GM21576 (cell line): Measurements from ENCODE around the gene TSC22D2.
"Not testable (repeated sequence)": the region's sequence is repeated elsewhere in the genome, so short reads cannot be mapped to it uniquely, and the experiment has no call there.

Source experiments
- ATAC-seq: cut with Tn5 transposase; IDR thresholded peaks from one replicate; pipeline ENCODE4 v1.9.1; 2021; ENCODE audit warnings: mild to moderate bottlenecking, moderate library complexity; ENCODE audit not compliant: unreplicated experiment

The TSC22D2 gene

GRCh38 chr3:150446470-150446977 is 38.4 kb downstream of the TSC22D2 start:
- ATAC-seq = no peak

GRCh38 chr3:150447084-150447483 is 39.0 kb downstream of the TSC22D2 start:
- ATAC-seq = no peak

GRCh38 chr3:150447631-150448465 is 39.8 kb downstream of the TSC22D2 start:
- ATAC-seq = no peak

GRCh38 chr3:150449169-150449721 is 41.1 kb downstream of the TSC22D2 start:
- ATAC-seq = no peak

GRCh38 chr3:150450916-150451315 is 42.8 kb downstream of the TSC22D2 start:
- ATAC-seq = no peak

- ATAC-seq = no peak
These were observed 43.4 kb downstream of the TSC22D2 start for GRCh38 chr3:150451329-150452048.

- ATAC-seq = no peak
These were observed 45.3 kb downstream of the TSC22D2 start for GRCh38 chr3:150453353-150453752.

GRCh38 chr3:150454085-150454484 is 46.0 kb downstream of the TSC22D2 start:
- ATAC-seq = no peak

GRCh38 chr3:150454622-150455021 is 46.5 kb downstream of the TSC22D2 start:
- ATAC-seq = no peak

GRCh38 chr3:150455341-150455740 is 47.2 kb downstream of the TSC22D2 start:
- ATAC-seq = no peak

GRCh38 chr3:150458001-150458400 is 49.9 kb downstream of the TSC22D2 start:
- ATAC-seq = no peak

- ATAC-seq = no peak
These were observed 52.4 kb downstream of the TSC22D2 start for GRCh38 chr3:150460484-150460883.

GRCh38 chr3:150461399-150461798 is 53.3 kb downstream of the TSC22D2 start:
- no peak for ATAC-seq

- ATAC-seq = no peak
These were observed 54.0 kb downstream of the TSC22D2 start for GRCh38 chr3:150462108-150462507.

GRCh38 chr3:150464684-150465083 is 56.6 kb downstream of the TSC22D2 start:
- ATAC-seq = no peak

GRCh38 chr3:150467381-150467780 is 59.3 kb downstream of the TSC22D2 start:
- ATAC-seq = no peak

- ATAC-seq = no peak
These were observed 61.2 kb downstream of the TSC22D2 start for GRCh38 chr3:150469031-150469930.

- no peak for ATAC-seq
These were observed 62.0 kb downstream of the TSC22D2 start for GRCh38 chr3:150469931-150470740.

GRCh38 chr3:150472421-150472820 is 64.3 kb downstream of the TSC22D2 start:
- ATAC-seq = no peak

- ATAC-seq = not testable (repeated sequence)
These were observed 65.1 kb downstream of the TSC22D2 start for GRCh38 chr3:150473161-150473560.
